ACHN (cell line): ENCODE measurements around the gene OMP.

Experiments used
- DNase-seq: peaks from one replicate; pipeline ENCODE4 v3.0.0-alpha.2; 2015
- in situ Hi-C: cut with HindIII; loops from 2 replicates; pipeline ENCODE4 v1.10.0; 2017; ENCODE audit warnings: low sequenced_read_pairs, low pct_ligation_motif_present, low pct_unique_long_range_greater_than_20kb

Gene OMP

DNA sequence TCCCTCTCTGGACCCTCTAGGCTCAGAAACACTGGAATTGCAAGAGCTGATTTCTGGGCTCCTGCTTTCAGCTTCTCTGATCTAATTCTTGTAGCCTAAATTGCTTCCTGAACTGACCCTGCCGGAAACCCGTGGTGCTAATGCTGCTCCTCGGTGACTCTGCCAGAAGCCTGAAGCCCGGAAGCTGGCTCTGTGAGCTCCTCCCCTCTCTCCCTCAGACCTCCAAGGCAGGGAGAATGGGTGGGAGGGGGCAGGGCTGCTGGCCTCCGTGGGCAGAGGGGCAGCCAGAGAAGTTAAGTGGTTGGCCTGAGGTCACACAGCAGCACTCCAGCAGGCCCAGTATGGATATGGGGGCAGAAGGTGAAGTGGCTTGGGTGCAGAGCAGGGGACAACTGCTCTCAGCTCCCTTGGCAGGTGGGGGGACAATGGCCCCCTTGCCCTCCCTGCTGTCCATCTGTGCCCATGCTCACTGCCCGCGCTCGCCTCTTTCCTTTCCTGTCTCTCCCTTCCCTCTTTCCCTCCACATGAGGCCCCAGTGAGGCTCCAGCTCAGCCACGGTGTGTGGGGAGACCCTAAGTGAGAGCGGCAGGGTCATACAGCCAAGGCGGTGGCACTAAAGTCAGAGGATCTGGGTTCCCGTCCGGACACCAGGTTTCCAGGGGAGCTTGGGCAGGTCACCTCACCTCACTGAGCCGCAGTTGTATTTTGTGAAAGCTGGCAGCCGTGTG lies 19.6 kb upstream of the OMP start:
- DNase-seq: no peak
- in situ Hi-C loops: no loop called here

DNA sequence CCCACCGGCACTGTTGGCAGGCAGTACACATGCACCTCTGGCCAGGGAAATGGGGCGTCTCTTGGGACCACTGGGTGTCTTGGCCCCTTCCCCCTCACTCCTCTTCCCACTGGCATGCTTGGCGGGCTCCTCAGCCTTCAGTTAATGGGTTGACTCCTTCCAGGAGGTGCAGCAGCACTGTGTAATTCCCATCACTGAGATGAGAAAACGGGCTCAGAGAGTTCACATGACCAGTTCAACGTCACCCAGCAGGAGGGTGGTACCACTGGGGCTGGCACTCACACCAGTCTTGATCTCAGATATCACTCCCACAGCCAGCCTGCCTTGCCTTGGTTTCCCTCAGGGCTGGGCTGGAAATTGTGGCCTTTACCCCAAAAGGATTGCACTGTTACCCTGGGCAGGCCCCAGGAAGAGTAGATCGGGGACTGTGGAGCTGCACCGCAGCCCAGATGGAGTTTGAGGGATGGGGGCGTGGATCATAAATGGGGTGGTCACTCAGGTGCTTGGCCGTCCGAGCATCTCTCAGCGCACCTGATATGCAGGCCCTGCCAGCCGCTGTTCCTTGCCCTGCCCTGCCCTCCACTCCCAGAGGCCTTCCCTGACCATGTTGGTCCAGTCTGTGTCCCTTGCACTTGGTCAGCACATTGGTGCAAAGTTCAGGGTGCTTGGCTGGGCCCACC lies 18.9 kb upstream of the OMP start:
- in situ Hi-C loops: no loop called here
- no peak for DNase-seq

DNA sequence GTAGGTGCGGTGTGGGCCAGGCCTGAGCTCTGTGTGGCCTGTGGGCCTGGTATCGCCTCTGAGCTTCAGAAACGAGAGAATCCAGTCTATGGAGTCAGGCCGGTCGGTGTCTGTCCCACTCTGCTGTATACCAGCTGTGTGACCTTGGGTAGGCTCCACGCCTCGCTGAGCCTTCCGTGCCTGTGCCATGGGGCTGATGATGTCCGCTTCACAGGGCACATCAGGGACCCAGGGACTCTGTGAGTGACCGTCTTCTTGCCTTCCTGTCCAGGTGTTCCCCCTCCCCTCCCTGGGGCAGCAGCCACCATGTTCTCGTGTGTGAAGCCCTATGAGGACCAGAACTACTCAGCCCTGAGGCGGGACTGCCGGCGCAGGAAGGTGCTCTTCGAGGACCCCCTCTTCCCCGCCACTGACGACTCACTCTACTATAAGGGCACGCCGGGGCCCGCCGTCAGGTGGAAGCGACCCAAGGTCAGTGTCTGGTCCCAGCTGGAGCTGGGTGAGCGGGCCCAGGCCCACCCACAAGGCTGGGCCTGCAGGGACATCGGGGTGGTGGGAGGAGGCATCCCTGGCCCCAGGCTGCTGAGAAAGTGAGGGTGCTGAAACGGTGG lies 18.0 kb upstream of the OMP start:
- in situ Hi-C loops: no loop called here

GRCh38 chr11:77085652-77086051 lies 17.0 kb upstream of the OMP start:
- DNase-seq: no peak
- in situ Hi-C loops: no loop called here

More for the DNA sequence above, 18.0 kb upstream of the OMP start:
- no peak for DNase-seq

GRCh38 chr11:77086521-77087472 lies 15.8 kb upstream of the OMP start:
- in situ Hi-C loops: no loop called here
- DNase-seq: no peak

DNA sequence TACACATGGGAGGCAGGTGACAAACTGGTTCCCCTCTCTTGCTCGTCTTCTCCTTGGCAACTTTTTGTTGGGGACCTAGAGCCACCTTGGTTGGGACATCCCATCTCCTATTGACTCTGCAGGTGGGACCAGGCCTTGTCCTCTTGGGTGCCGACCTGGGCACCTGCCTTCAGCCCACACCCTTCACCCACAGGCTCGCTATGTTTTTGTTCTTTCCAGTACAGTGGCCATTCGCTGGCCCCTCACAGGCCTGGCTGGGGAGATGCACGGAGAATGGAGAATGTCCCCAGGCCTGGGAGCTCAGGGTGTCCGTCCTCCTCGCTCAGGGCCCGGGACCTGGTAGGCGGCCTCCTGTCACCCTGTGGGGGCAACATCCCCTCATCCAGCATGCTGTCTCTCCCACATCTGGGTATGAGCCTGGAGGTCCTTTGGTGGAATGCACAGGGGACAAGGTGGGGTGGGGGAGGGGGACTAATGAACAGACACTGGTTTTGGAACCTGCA lies 14.9 kb upstream of the OMP start:
- no peak for DNase-seq
- in situ Hi-C loops: no loop called here

DNA sequence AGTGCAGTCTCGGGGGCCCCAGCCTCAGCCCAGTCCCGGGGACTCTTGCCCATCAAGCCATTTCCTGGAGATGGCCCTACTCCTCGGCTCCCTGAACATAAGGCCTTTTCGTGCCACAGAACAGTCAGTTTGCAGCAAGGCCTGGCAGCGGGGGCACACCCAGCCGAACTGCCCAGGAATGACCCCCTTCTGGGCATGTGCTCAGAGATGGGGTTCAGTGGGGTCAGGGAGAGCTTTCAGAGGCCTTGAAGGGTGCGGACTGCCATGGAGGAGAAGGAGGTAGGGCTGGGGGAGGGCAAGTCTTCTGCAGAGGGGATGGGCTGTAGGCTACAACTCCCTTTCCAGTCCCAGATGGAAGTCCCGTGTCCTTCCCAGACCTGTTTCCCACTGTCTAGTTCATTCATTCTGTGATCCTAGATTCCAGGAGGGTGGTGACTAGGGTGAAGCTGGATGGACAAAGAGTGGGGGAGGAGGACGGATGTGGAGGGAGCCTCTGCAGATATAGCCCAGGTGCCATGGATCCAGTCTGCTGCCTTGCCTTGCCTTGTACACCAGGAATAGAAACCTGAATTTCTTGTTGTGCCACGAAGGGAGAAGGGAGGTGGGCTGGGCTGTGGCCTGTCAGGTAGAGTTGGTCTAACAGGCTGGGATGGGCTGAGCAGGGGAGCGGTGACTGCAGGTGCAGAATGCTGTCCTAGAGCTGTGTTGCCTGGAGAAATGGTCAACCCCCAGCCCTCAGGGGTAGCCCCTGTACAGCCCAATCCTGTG lies 14.2 kb upstream of the OMP start:
- in situ Hi-C loops: no loop called here
- no peak for DNase-seq

GRCh38 chr11:77089004-77089545 lies 13.6 kb upstream of the OMP start:
- no peak for DNase-seq
- in situ Hi-C loops: no loop called here

- in situ Hi-C loops: no loop called here
These were observed 12.6 kb upstream of the OMP start for GRCh38 chr11:77090046-77090372.

DNA sequence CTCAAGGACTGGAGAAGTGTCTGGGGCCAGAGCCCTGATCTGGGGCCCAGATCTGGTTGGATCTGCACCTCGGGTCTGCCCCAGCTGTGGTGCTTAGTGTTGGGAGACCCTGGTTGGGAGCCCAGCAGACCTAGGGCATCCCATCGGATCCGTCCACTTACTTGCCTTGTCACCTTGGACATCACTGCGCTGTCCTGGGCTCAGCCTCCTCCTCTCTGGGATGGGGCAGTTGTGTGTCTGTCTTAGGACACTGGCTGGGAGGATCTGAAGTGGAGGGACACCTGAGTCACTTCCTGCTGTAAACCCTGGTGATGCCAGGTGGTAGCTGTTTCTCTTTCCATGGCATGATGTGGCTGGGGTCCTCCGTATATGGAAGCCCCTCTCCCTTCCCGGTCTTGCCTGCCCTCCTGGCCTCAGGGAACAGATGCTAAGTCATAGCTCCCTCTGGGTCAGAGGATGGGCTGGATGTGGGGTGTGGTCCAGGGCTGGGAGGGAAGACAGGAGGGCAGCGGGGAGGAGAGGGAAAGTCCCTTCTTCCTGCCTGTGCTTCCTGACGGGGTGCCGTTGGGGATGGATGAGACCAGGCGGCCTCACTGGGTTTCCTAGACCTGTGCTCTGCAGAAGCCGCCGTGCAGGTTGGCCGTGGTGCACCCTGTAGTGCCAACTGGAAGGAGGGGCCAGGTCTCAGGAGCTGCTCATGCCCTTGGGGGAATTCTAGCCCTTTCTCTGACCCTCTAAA lies 12.1 kb upstream of the OMP start:
- DNase-seq: no peak
- in situ Hi-C loops: no loop called here

More at GRCh38 chr11:77090046-77090372, 12.6 kb upstream of the OMP start:
- no peak for DNase-seq

DNA sequence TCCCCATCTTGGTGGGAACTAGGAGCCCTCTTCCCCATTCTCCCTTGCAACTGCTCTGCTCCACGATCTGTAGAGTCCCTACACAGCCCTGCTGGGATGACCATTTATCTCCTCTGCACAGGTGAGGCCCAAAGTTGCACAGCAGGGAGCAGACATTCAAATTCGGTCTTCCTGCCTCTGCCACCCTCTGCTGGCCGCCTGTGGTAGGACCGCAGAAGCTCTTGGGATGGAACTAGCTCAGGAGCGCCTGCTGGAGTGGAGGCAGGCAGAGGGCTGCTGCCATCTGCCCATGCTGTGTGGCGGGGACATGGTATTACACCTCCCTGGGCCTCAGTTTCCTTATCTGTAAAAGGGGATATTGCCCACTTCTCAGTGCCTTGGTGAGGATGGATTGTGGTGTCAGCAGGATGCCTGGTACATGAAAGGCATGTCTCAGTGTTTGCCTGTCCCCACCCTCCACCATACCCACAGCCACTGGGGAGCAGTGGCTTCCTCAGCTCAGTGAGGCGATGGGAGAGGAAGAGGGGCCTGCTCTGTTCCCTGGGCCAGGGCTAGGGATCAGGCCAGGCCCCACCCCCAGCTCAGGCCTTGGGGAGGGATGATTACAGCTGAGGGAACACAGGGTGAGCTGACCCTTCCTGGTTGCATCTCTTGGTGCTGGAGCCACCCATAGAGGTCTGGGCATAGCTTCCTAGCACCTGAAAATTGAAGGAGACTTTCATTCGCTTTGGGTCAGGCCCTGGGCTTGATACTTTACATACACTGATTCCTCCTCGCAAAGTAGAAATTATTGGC lies 11.3 kb upstream of the OMP start:
- peak; percentile 55 for DNase-seq
- in situ Hi-C loops: no loop called here

DNA sequence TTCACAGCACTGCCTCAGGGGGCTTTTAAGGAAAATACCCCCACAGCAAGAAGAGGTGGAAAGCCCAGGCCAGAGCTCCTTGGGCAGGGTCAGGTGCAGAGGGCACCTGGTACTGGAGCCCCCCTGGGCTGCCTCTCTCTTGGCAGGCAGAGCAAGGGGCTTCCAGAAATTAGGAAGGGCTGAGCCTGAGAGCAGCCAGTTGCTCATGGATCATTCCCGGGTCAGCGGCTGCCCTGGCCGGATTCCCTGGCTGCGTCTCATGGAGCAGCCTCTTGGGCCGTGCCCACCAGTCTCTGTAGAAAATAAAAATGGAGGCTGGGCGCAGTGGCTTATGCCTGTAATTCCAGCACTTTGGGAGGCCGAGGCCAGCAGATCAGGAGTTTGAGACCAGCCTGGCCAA lies 10.3 kb upstream of the OMP start:
- in situ Hi-C loops: no loop called here
- no peak for DNase-seq

- in situ Hi-C loops: no loop called here
- no peak for DNase-seq
These were observed 9.4 kb upstream of the OMP start for GRCh38 chr11:77093056-77093891.

- in situ Hi-C loops: no loop called here
- no peak for DNase-seq
These were observed 8.4 kb upstream of the OMP start for GRCh38 chr11:77093987-77094840.

GRCh38 chr11:77094841-77095365 lies 7.7 kb upstream of the OMP start:
- in situ Hi-C loops: no loop called here
- DNase-seq: no peak
